DMS53 treated with DMSO at 0.1 percent for 48 hours (cell line): Measurements from ENCODE around the gene CD79B.
"Not testable (repeated sequence)": the region's sequence is repeated elsewhere in the genome, so short reads cannot be mapped to it uniquely, and the experiment has no call there.

Source experiments
- DNase-seq: peaks from one replicate; lab custom pipeline; 2025; ENCODE audit not compliant: unreplicated experiment; lab: John Stamatoyannopoulos, UW

Gene CD79B

GRCh38 chr17:63934183-63935112, 2.3 kb upstream of the CD79B start:
- no peak for DNase-seq

- no peak for DNase-seq
These were observed 1.5 kb upstream of the CD79B start for GRCh38 chr17:63933598-63933997.

GRCh38 chr17:63932721-63933120, 590 bp upstream of the CD79B start:
- no peak for DNase-seq

- DNase-seq = no peak
These were observed 1.1 kb downstream of the CD79B start for GRCh38 chr17:63930951-63931575.

GRCh38 chr17:63929860-63930766, 2.0 kb downstream of the CD79B start:
- no peak for DNase-seq

- no peak for DNase-seq
These were observed 3.0 kb downstream of the CD79B start for GRCh38 chr17:63928966-63929695.

- DNase-seq = no peak
These were observed 3.9 kb downstream of the CD79B start for GRCh38 chr17:63928172-63928666.

- no peak for DNase-seq
These were observed 4.5 kb downstream of the CD79B start for GRCh38 chr17:63927464-63928171.

GRCh38 chr17:63926164-63926563, 6.0 kb downstream of the CD79B start:
- no peak for DNase-seq

- no peak for DNase-seq
These were observed 6.5 kb downstream of the CD79B start for GRCh38 chr17:63925615-63926014.

GRCh38 chr17:63922402-63922801, 9.7 kb downstream of the CD79B start:
- DNase-seq = not testable (repeated sequence)

- not testable (repeated sequence) for DNase-seq
These were observed 11.4 kb downstream of the CD79B start for GRCh38 chr17:63920779-63921178.

GRCh38 chr17:63920050-63920449, 12.1 kb downstream of the CD79B start:
- not testable (repeated sequence) for DNase-seq

- no peak for DNase-seq
These were observed 12.8 kb downstream of the CD79B start for GRCh38 chr17:63919311-63919723.

GRCh38 chr17:63918789-63919305, 13.3 kb downstream of the CD79B start, which contains the start of gene GH1:
GH1 (minus strand) TSS chr17:63918839; CDS start chr17:63918776, 63 bp downstream.
- not testable (repeated sequence) for DNase-seq

GRCh38 chr17:63918305-63918704, 13.8 kb downstream of the CD79B start:
- DNase-seq = no peak

- no peak for DNase-seq
These were observed 14.5 kb downstream of the CD79B start for GRCh38 chr17:63917646-63918045.

GRCh38 chr17:63917206-63917605, 14.9 kb downstream of the CD79B start:
- DNase-seq = not testable (repeated sequence)

- no peak for DNase-seq
These were observed 15.5 kb downstream of the CD79B start for GRCh38 chr17:63916566-63917185.
